Caco-2 (cell line): ENCODE measurements around the gene PTPN13. TPM values are rescaled to one million over a fixed set of nuclear protein-coding genes. Genes with fewer than 3 reads are reported as not detected.

Source experiments
- BruUV-seq: library from RNA; stranded (reverse); fragments of 400-500 nt; replicated peaks from 2 replicates; lab custom pipeline; 2021; lab: Mats Ljungman, UMichigan
- CTCF ChIA-PET: fragments of 300-600 bp; sonication (Branson Sonifier 250); formaldehyde crosslinking; loops from one replicate; lab custom pipeline; 2022; ENCODE audit warnings: antibody characterized with exemption; lab: Charles Lee
- POLR2A ChIA-PET: fragments of 300-600 bp; sonication (Branson Sonifier 250); formaldehyde crosslinking; loops from one replicate; lab custom pipeline; 2022; ENCODE audit warnings: antibody characterized with exemption; lab: Charles Lee
- DNase-seq, 2 experiments: peaks; one replicate each; pipeline versions ENCODE4 v3.0.0 to v3.0.0-alpha.2; 2020 to 2022
- H3K27me3 ChIP-seq: replicated peaks from 2 replicates; pipeline ENCODE4 v1.6.0; 2011; ENCODE audit warnings: low read length; ENCODE audit not compliant: control insufficient read depth, insufficient read depth
- H3K36me3 ChIP-seq: 2 replicates; pipeline ENCODE4 v1.5.1; 2011; ENCODE audit warnings: low read length; ENCODE audit not compliant: control insufficient read depth, insufficient read depth
- H3K4me1 ChIP-seq: fragments of 250-450 bp; sonication (Bioruptor Pico); 2 replicates; pipeline ENCODE4 v1.5.1; 2020; ENCODE audit warnings: mild to moderate bottlenecking
- H3K4me3 ChIP-seq: 2 replicates; pipeline ENCODE4 v1.5.1; 2011; ENCODE audit warnings: low read depth, mild to moderate bottlenecking, control low read depth, low read length
- H3K9me3 ChIP-seq: fragments of 250-450 bp; sonication (Bioruptor Pico); 2 replicates; pipeline ENCODE4 v1.5.1; 2020; ENCODE audit warnings: mild to moderate bottlenecking, moderate library complexity
- H3K27ac Mint-ChIP-seq: one replicate; pipeline ENCODE4 v1.8.0; 2022; ENCODE audit warnings: mixed read lengths; ENCODE audit not compliant: unreplicated experiment
- H3K27me3 Mint-ChIP-seq: one replicate; pipeline ENCODE4 v1.8.0; 2022; ENCODE audit warnings: mixed read lengths; ENCODE audit not compliant: insufficient read depth, unreplicated experiment
- H3K36me3 Mint-ChIP-seq: one replicate; pipeline ENCODE4 v1.8.0; 2022; ENCODE audit warnings: mild to moderate bottlenecking, mixed read lengths; ENCODE audit not compliant: insufficient read depth, unreplicated experiment
- H3K4me1 Mint-ChIP-seq: one replicate; pipeline ENCODE4 v1.8.0; 2022; ENCODE audit warnings: low read depth, mixed read lengths; ENCODE audit not compliant: unreplicated experiment
- H3K4me3 Mint-ChIP-seq: one replicate; pipeline ENCODE4 v1.8.0; 2022; ENCODE audit warnings: mild to moderate bottlenecking, moderate library complexity, mixed read lengths; ENCODE audit not compliant: unreplicated experiment
- H3K9me3 Mint-ChIP-seq: one replicate; pipeline ENCODE4 v1.8.0; 2022; ENCODE audit warnings: mixed read lengths; ENCODE audit not compliant: unreplicated experiment
- CTCF ChIP-seq, 2 experiments: fragments of 200-600 bp in 1 of 2; IDR thresholded peaks; 1 replicate in 1 of 2; 2 replicates in 1 of 2; pipeline versions ENCODE4 v1.5.1 to v1.8.0; 2011 to 2022; ENCODE audit warnings: antibody characterized with exemption in 1 of 2, control low read depth in 1 of 2, inconsistent platforms in 1 of 2, low read depth in 1 of 2, low read length in 1 of 2, mild to moderate bottlenecking in 1 of 2, moderate library complexity in 1 of 2; ENCODE audit not compliant: insufficient read depth in 1 of 2, severe bottlenecking in 1 of 2, unreplicated experiment in 1 of 2
- intact Hi-C: fragments of 100-400 bp; cut with micrococcal nuclease; formaldehyde crosslinking; loops from one replicate; pipeline ENCODE4 v1.10.0; 2022; ENCODE audit not compliant: unreplicated experiment
- total RNA-seq: library from RNA; stranded (reverse); gene quantifications from 2 replicates; pipeline ENCODE4 v1.2.3, GENCODE V29; 2022

The PTPN13 gene
- total RNA-seq, 1 experiment from 2014 or later, result 12.1 TPM

GRCh38 chr4:86551387-86551786, 42.7 kb upstream of the PTPN13 start:
- CTCF ChIA-PET, result no interaction called here
- H3K36me3 Mint-ChIP-seq, result no peaks in the 10 kb centered on the region

DNA sequence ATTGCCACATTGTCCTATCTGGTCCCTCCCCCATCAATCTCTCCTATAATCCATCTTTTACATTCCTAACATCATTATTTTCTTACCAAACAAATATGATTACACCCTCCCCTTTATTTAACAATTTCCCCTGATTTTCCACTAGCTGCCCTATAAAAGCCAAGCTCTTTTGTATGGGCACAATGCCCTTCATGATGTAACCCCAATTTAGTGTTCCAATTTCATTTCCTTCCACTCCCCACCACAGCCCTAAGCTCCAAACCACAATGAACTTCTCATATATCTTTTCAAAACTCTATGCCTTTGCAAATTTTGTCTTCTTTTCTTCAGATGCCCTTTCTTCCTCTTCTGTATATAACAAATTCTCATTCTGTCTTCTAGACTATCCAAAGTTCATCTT, 39.5 kb upstream of the PTPN13 start:
- no TSS peak for BruUV-seq
- Mint-ChIP-seq H3K27ac (no peak overlapping the region), H3K27me3 (peaks cover 8% of the 10 kb centered on the region), H3K4me3 (no peak overlapping the region), H3K9me3 (no peaks in the 10 kb centered on the region), H3K4me1 (no peaks in the 10 kb centered on the region), H3K36me3 (no peaks in the 10 kb centered on the region)
- no peaks in the 10 kb centered on the region for H3K27me3 ChIP-seq
- no peak for TF ChIP-seq CTCF (IDR thresholded peaks at IDR 0.05; ENCODE audit: insufficient read depth in 1 of 2, low read depth in 1 of 2, low read length in 1 of 2, severe bottlenecking in 1 of 2, unreplicated experiment in 1 of 2)
- CTCF ChIA-PET, result no interaction called here
- no peaks in the 10 kb centered on the region for H3K4me1 ChIP-seq
- POLR2A ChIA-PET, result no interaction called here
- no peak for DNase-seq
- H3K9me3 ChIP-seq, result no peaks in the 10 kb centered on the region
- no peak overlapping the region for H3K4me3 ChIP-seq
- H3K36me3 ChIP-seq, result no peaks in the 10 kb centered on the region
- intact Hi-C loops, result no loop called here

More at GRCh38 chr4:86551387-86551786, 42.7 kb upstream of the PTPN13 start:
- POLR2A ChIA-PET, result no interaction called here
- no TSS peak for BruUV-seq
- Histone ChIP-seq H3K4me3 (no peak overlapping the region), H3K36me3 (no peaks in the 10 kb centered on the region), H3K9me3 (no peaks in the 10 kb centered on the region), H3K27me3 (no peaks in the 10 kb centered on the region), H3K4me1 (no peaks in the 10 kb centered on the region)
- H3K4me3 Mint-ChIP-seq, result no peak overlapping the region
- no peak overlapping the region for H3K27ac Mint-ChIP-seq
- peaks cover 8% of the 10 kb centered on the region for H3K27me3 Mint-ChIP-seq
- H3K4me1 Mint-ChIP-seq, result no peaks in the 10 kb centered on the region
- H3K9me3 Mint-ChIP-seq, result no peaks in the 10 kb centered on the region
- DNase-seq, result no peak
- intact Hi-C loops, result no loop called here
- TF ChIP-seq CTCF (IDR thresholded peaks at IDR 0.05; ENCODE audit: insufficient read depth in 1 of 2, low read depth in 1 of 2, low read length in 1 of 2, severe bottlenecking in 1 of 2, unreplicated experiment in 1 of 2), result no peak

- no peaks in the 10 kb centered on the region; the same call in 1 of the 2 replicates for H3K4me1 ChIP-seq
- TF ChIP-seq CTCF (IDR thresholded peaks at IDR 0.05; ENCODE audit: insufficient read depth in 1 of 2, low read depth in 1 of 2, low read length in 1 of 2, severe bottlenecking in 1 of 2, unreplicated experiment in 1 of 2), result no peak
- Mint-ChIP-seq H3K4me1 (no peaks in the 10 kb centered on the region), H3K36me3 (no peaks in the 10 kb centered on the region), H3K27ac (no peak overlapping the region), H3K9me3 (no peaks in the 10 kb centered on the region), H3K4me3 (no peak overlapping the region), H3K27me3 (peaks cover 8% of the 10 kb centered on the region)
- no peaks in the 10 kb centered on the region for H3K9me3 ChIP-seq
- no peak overlapping the region for H3K4me3 ChIP-seq
- no peaks in the 10 kb centered on the region for H3K27me3 ChIP-seq
- no TSS peak for BruUV-seq
- H3K36me3 ChIP-seq, result no peaks in the 10 kb centered on the region
- POLR2A ChIA-PET, result no interaction called here
- no peak for DNase-seq
- CTCF ChIA-PET, result no interaction called here
- intact Hi-C loops, result no loop called here
Measured at GRCh38 chr4:86556791-86557415, 37.2 kb upstream of the PTPN13 start.
